ENCODE data around the gene ACLY.

- TF ChIP-seq CTCF (IDR thresholded peaks at IDR 0.05; ENCODE audit: insufficient read depth, low read depth, low read length) (no peak), EZH2 (IDR thresholded peaks at IDR 0.05; ENCODE audit: insufficient read depth, low read length) (no peak)
Measured at GRCh38 chr17:41942626-41943373, 24.0 kb upstream of the ACLY start.

All from astrocyte (in vitro differentiated cells and primary cell).